SH-SY5Y (cell line): ENCODE measurements around the gene C12orf43.

ENCODE experiments used
- GATA2 ChIP-seq: IDR thresholded peaks from 2 replicates; pipeline ENCODE4 v1.6.1; 2011; ENCODE audit warnings: mild to moderate bottlenecking, low read depth, low read length
- GATA3 ChIP-seq: IDR thresholded peaks from 2 replicates; pipeline ENCODE4 v1.6.1; 2011; ENCODE audit warnings: low read depth, mild to moderate bottlenecking, low read length, moderate library complexity

The C12orf43 gene

DNA sequence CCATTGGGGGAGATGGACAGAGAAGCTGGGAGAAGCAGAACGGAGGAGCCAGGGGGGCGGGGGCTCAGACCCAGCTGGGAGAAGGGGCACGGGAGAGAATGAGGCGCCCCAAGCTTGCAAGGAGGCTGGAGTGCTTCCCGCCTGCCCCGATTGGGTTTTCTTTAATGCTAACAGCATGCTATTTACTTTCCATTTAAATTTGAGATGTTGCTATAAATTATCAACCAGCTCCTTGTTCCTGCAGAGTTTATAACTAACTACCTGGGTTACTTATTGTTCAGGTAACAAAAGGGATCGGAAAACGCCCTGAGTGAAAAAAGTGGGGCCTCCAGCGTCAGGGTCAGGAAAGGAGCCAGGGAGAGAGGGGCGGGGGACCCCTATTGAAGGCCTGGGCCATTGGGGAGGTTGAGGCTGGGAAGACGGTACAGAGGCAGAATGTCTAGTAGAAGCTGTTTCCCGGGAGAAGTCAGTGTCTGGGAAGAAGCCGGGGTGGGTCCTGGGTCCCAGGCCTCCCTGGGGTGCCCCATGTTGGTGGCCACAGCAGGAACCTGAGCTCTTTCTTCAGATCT is 35.4 kb downstream of the C12orf43 start:
- TF ChIP-seq GATA3 (no peak), GATA2 (no peak)

GRCh38 chr12:120979862-120980696 is 36.2 kb downstream of the C12orf43 start:
- no peak for TF ChIP-seq GATA2

DNA sequence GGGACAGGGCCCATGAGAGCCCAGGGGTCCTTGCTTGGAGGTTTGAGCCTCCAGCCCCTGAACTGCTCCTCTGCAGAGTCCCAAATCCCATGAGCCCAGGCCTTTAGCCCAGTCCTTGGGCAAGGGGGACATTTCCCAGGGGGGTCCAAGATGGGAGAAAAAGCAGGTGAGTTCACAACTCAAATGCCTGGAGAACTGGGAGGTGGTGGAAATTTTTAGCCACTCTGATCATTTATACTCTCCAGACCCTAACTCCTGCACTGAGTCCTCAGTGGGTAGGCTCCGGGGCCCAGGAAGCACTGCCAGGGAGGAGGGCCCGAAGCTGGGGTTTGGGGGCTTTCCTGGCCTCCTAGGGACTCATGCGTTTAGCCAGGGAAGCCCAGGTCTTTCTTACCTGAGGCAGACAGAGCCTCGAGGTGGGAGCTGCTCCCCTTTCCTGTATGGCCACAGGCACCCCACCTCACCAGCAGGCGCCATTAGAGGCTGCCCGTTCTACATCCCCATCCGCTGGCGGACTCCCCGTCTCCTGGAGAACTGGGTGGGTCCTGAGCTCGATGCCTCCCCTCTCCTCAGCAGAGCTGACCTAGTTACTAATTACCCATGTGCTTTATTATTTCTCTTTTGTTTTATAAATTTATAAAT is 36.9 kb downstream of the C12orf43 start:
- TF ChIP-seq GATA3 (no peak), GATA2 (no peak)

DNA sequence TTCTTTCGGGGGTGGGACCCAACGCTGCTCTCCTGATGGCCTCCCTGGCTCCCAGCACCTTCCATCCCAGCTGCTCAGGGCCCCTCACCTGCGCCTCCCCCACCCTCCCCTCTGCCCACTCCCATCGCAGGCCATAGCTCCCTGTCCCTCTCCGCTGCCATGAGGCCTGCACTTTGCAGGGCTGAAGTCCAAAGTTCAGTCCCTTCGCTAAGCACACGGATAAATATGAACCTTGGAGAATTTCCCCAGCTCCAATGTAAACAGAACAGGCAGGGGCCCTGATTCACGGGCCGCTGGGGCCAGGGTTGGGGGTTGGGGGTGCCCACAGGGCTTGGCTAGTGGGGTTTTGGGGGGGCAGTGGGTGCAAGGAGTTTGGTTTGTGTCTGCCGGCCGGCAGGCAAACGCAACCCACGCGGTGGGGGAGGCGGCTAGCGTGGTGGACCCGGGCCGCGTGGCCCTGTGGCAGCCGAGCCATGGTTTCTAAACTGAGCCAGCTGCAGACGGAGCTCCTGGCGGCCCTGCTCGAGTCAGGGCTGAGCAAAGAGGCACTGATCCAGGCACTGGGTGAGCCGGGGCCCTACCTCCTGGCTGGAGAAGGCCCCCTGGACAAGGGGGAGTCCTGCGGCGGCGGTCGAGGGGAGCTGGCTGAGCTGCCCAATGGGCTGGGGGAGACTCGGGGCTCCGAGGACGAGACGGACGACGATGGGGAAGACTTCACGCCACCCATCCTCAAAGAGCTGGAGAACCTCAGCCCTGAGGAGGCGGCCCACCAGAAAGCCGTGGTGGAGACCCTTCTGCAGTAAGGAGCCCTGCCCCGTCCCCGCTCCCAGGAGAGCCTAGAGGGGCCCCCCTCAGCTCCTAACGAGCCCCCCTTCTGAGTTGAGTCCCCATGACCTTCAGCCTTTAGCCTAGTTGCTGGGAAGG is 37.7 kb downstream of the C12orf43 start, which contains the start of gene HNF1A:
TSS of gene HNF1A (plus strand) at position 248 of the 924 bp plus-strand sequence. CDS start at position 474, 226 bp downstream.
- TF ChIP-seq GATA2 (no peak), GATA3 (no peak)

- TF ChIP-seq GATA3, result no peak
- no peak for TF ChIP-seq GATA2
These were observed 38.6 kb downstream of the C12orf43 start for GRCh38 chr12:120977531-120978295.

- TF ChIP-seq GATA2, result no peak
- no peak for TF ChIP-seq GATA3
These were observed 43.3 kb downstream of the C12orf43 start for GRCh38 chr12:120972870-120973543.

- TF ChIP-seq GATA2 (no peak), GATA3 (no peak)
These were observed 44.7 kb downstream of the C12orf43 start for GRCh38 chr12:120971299-120972180.

GRCh38 chr12:120970310-120970709 is 46.0 kb downstream of the C12orf43 start:
- no peak for TF ChIP-seq GATA3
- no peak for TF ChIP-seq GATA2

- TF ChIP-seq GATA2 (no peak), GATA3 (no peak)
These were observed 50.7 kb downstream of the C12orf43 start for GRCh38 chr12:120965534-120966091.

DNA sequence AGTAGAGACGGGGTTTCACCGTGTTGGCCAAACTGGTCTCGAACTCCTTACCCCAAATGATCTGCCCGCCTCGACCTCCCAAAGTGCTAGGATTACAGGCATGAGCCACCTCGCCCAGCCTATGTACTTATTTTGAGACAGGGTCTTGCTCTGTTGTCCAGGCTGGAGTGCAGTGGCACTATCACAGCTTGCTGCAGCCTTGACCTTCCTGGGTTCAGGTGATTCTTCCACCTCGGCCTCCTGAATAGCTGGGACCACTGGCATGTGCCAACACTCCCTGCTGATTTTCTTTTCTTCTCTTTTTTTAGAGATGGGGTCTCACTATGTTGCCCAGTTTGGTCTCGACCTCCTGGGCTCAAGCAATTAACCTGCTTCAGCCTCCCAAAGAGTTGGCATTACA is 52.0 kb downstream of the C12orf43 start:
- TF ChIP-seq GATA2, result no peak
- no peak for TF ChIP-seq GATA3

GRCh38 chr12:120962532-120963020 is 53.7 kb downstream of the C12orf43 start:
- no peak for TF ChIP-seq GATA2
- no peak for TF ChIP-seq GATA3
